ENCODE measurements around the gene ZNF831.
A peak's percentile ranks its signal among the peaks of the same experiment; 100 is the strongest.

Gene ZNF831

DNA sequence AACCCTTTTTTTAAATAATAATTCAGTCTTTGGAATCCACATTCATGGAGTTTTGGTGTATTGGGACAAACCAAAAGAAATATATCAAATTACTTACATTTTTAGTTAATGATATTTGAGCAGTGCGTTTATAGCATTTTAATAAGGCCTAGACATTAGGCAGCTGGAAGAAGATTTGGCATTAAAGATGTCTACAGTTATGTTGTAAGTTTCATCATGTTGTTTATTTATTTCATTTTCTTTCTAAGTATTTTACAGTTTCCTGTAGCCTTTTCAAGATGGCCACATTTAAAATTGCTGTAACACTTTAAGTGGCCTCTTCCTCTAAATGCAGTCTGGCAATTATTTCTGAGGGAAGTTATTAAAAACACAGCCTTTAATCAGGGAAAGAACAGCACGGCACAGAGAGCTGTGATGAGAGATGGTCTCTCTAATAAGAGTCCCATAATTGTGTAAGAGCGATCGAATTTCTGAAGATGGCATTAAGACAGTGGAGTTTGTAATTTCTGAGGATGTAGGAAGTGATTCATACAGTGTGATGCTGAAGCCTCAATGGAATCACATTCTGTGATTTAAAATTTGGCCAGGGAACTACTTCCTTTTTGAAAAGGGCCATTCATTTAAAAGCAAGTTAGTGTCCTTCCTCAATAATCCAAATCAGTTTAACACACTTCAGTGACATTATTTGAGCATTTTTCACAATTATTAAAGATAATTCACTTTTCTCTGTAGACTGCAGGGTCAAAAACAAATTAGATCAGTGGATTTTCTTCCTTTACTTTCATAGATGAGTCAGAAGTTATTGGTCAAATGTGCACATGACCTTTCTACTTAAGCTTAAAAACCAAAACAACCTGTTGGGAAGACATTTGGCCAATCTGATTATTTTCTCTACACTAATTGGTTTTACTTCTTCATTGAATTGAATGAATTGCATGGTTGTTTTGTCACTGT, 84.4 kb downstream of the ZNF831 start:
- Histone ChIP-seq H3K4me3 (replicated peaks; ENCODE audit: insufficient read depth, low read length) (no peak overlapping the region), H3K27ac (replicated peaks) (no peak overlapping the region), H3K27me3 (ENCODE audit: insufficient read depth, poor library complexity, severe bottlenecking) (no peaks in the 10 kb centered on the region)
- TF ChIP-seq SPI1 (IDR thresholded peaks at IDR 0.05; ENCODE audit: borderline replicate concordance, low read depth) (no peak), POLR2AphosphoS5 (IDR thresholded peaks at IDR 0.05; ENCODE audit: low read depth) (no peak), GABPA (IDR thresholded peaks at IDR 0.05; ENCODE audit: low read depth) (no peak)
- TF ChIP-seq, protein P1, sequence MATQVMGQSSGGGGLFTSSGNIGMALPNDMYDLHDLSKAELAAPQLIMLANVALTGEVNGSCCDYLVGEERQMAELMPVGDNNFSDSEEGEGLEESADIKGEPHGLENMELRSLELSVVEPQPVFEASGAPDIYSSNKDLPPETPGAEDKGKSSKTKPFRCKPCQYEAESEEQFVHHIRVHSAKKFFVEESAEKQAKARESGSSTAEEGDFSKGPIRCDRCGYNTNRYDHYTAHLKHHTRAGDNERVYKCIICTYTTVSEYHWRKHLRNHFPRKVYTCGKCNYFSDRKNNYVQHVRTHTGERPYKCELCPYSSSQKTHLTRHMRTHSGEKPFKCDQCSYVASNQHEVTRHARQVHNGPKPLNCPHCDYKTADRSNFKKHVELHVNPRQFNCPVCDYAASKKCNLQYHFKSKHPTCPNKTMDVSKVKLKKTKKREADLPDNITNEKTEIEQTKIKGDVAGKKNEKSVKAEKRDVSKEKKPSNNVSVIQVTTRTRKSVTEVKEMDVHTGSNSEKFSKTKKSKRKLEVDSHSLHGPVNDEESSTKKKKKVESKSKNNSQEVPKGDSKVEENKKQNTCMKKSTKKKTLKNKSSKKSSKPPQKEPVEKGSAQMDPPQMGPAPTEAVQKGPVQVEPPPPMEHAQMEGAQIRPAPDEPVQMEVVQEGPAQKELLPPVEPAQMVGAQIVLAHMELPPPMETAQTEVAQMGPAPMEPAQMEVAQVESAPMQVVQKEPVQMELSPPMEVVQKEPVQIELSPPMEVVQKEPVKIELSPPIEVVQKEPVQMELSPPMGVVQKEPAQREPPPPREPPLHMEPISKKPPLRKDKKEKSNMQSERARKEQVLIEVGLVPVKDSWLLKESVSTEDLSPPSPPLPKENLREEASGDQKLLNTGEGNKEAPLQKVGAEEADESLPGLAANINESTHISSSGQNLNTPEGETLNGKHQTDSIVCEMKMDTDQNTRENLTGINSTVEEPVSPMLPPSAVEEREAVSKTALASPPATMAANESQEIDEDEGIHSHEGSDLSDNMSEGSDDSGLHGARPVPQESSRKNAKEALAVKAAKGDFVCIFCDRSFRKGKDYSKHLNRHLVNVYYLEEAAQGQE (IDR thresholded peaks at IDR 0.05; ENCODE audit: insufficient replicate concordance, low read depth): no peak
- TF ChIP-seq, protein P2, sequence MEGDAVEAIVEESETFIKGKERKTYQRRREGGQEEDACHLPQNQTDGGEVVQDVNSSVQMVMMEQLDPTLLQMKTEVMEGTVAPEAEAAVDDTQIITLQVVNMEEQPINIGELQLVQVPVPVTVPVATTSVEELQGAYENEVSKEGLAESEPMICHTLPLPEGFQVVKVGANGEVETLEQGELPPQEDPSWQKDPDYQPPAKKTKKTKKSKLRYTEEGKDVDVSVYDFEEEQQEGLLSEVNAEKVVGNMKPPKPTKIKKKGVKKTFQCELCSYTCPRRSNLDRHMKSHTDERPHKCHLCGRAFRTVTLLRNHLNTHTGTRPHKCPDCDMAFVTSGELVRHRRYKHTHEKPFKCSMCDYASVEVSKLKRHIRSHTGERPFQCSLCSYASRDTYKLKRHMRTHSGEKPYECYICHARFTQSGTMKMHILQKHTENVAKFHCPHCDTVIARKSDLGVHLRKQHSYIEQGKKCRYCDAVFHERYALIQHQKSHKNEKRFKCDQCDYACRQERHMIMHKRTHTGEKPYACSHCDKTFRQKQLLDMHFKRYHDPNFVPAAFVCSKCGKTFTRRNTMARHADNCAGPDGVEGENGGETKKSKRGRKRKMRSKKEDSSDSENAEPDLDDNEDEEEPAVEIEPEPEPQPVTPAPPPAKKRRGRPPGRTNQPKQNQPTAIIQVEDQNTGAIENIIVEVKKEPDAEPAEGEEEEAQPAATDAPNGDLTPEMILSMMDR (IDR thresholded peaks at IDR 0.05; ENCODE audit: insufficient read depth, low read length): no peak
- no peak for DNase-seq (ENCODE audit: low read depth in 1 of 2, low spot score in 1 of 2)

DNA sequence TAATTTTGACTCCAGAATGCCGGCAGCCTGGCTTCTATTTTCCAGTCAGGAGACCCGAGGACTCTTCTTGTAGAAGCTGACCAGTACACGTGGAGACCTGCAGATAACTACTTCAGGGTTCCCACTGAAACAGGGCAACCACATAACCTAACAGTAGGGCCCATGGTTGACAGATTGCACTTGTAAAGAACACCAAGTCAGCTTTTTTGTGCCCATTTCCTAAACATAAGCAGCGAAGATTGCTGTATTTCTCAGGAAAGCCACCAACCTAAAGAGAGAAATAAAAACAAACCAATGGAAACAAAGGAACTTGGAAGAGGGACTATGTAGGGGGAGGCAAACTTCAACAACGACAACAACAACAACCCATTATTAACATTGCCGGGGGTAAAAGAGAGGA, 86.7 kb downstream of the ZNF831 start:
- no peak overlapping the region for H3K4me3 ChIP-seq (replicated peaks; ENCODE audit: insufficient read depth, low read length)
- no peak for DNase-seq (ENCODE audit: low read depth in 1 of 2, low spot score in 1 of 2)
- TF ChIP-seq GABPA (IDR thresholded peaks at IDR 0.05; ENCODE audit: low read depth): no peak
- TF ChIP-seq, protein P2 (IDR thresholded peaks at IDR 0.05; ENCODE audit: insufficient read depth, low read length): no peak
- TF ChIP-seq, protein P1 (IDR thresholded peaks at IDR 0.05; ENCODE audit: insufficient replicate concordance, low read depth): no peak
- TF ChIP-seq POLR2AphosphoS5 (IDR thresholded peaks at IDR 0.05; ENCODE audit: low read depth): no peak
- no peak for TF ChIP-seq SPI1 (IDR thresholded peaks at IDR 0.05; ENCODE audit: borderline replicate concordance, low read depth)
- H3K27ac ChIP-seq (replicated peaks): no peak overlapping the region
- H3K27me3 ChIP-seq (ENCODE audit: insufficient read depth, poor library complexity, severe bottlenecking): no peaks in the 10 kb centered on the region

DNA sequence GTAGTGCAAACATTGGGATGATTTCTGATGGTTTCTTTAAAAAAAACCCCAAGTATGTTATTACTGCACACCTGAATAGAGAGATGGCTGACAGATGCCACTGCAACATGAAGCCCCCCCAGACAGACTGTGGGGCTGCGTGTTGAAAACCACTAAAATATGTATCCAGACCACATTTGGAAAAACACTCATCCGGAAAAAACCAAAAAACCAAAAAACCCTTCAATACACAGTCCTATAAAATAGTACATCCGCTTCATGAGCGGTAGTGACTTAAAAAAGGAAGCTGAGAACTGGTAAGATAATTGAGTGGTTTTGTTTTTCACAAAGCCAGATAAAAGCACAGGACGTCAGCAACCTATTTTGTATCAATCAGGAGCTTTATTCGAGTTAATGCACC, 89.7 kb downstream of the ZNF831 start:
- TF ChIP-seq, protein P1 (IDR thresholded peaks at IDR 0.05; ENCODE audit: insufficient replicate concordance, low read depth): no peak
- TF ChIP-seq SPI1 (IDR thresholded peaks at IDR 0.05; ENCODE audit: borderline replicate concordance, low read depth): peak; percentile 33; the same call in 1 of the 2 replicates
- peak in 1 of 2 experiments; percentile 45 for DNase-seq (ENCODE audit: low read depth in 1 of 2, low spot score in 1 of 2)
- no peak overlapping the region for H3K4me3 ChIP-seq (replicated peaks; ENCODE audit: insufficient read depth, low read length)
- no peaks in the 10 kb centered on the region for H3K27me3 ChIP-seq (ENCODE audit: insufficient read depth, poor library complexity, severe bottlenecking)
- peak overlapping the region; percentile 87 for H3K27ac ChIP-seq (replicated peaks)

All from HL-60 (cell line).